D721Med (cell line): ENCODE results near the gene CEP170.
"Not testable (repeated sequence)": the region's sequence is repeated elsewhere in the genome, so short reads cannot be mapped to it uniquely, and the experiment has no call there.

Source experiments
- DNase-seq: peaks from one replicate; pipeline ENCODE4 v3.0.0; 2011; ENCODE audit warnings: low spot score; ENCODE audit not compliant: insufficient read length
- FAIRE-seq: peaks from 2 replicates; lab custom pipeline; 2011; peaks lifted over from hg19 to GRCh38; lab: Jason Lieb, UNC

Gene CEP170

DNA sequence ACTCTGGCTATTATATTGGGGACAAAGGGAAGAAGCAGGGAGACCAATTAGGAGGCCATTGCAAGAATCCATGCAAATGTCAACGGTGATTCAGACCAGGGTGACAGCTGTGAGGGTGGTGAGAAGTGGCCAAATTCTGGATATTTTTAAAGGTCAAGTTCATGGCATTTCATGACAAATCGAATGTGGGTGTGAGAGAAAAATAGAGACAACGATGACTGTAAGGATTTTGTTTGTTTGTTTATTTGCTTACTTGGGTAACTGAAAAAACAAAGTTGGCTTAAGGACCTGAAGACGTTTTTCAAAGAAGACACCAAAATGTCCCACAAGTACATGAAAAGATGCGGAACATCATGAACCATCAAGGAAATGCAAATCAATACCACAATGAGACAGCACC, 150.6 kb downstream of the CEP170 start:
- FAIRE-seq, DNase-seq: not testable (repeated sequence)

DNA sequence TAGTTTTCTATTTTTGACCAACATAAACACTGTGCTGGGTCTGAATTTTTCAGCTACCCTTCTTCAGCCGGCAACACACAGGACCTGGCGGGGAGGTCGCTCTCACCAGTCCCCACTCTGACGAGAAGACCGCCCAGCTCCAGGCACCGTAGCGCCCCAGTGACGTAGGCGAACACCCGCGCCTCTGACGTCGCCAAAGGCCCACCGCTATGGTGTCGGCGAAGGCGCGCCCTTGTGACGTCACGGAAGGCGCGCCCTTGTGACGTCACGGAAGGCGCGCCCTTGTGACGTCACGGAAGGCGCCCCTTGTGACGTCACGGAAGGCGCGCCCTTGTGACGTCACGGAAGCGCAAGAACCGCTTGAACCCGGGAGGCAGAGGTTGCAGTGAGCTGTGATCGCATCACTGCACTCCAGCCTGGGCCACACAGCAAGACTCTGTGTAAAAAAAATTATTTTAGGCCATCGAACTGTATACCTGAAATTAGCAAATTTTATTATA, 153.5 kb downstream of the CEP170 start:
- not testable (repeated sequence) for FAIRE-seq, DNase-seq

DNA sequence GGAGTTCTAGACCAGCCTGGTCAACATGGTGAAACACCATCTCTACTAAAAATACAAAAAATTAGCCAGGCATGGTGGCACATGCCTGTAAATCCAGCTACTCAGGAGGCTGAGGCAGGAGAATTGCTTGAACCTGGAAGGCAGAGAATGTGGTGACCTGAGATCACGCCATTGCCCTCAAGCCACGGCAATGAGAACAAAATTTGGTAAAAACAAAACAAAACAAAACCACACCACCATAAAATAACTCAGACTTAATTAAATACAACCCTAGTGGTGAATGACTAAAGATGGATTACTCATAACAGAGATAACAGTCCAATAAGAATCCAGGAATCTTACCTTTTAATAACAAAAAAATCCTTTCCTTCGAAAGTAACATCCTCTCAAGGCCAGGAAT, 167.7 kb downstream of the CEP170 start:
- not testable (repeated sequence) for FAIRE-seq, DNase-seq
